GM12873 (cell line): ENCODE measurements around the gene RNLS.
A peak's percentile ranks its signal among the peaks of the same experiment; 100 is the strongest.

ENCODE experiments used
- CTCF ChIP-seq: IDR thresholded peaks from 2 replicates; pipeline ENCODE4 v1.5.1; 2012; ENCODE audit warnings: low read depth, mild to moderate bottlenecking, moderate library complexity, low read length, control low read depth; ENCODE audit not compliant: insufficient read depth; ENCODE audit errors: missing control alignments

Gene RNLS

GRCh38 chr10:88278912-88279311 lies 304.2 kb downstream of the RNLS start:
- TF ChIP-seq CTCF = no peak

GRCh38 chr10:88274286-88274685 lies 308.8 kb downstream of the RNLS start:
- TF ChIP-seq CTCF = no peak

GRCh38 chr10:88273567-88273966 lies 309.6 kb downstream of the RNLS start:
- TF ChIP-seq CTCF = no peak

GRCh38 chr10:88271761-88272543 lies 311.2 kb downstream of the RNLS start:
- TF ChIP-seq CTCF = no peak

- TF ChIP-seq CTCF = peak; percentile 8
These were observed 312.0 kb downstream of the RNLS start for GRCh38 chr10:88270871-88271713.

GRCh38 chr10:88270061-88270808 lies 312.9 kb downstream of the RNLS start:
- no peak for TF ChIP-seq CTCF
